H9 (cell line): Measurements from ENCODE around the gene N4BP3. TPM values are rescaled to one million over a fixed set of nuclear protein-coding genes. Genes with fewer than 3 reads are reported as not detected.

Experiments
- DNase-seq: peaks from one replicate; pipeline ENCODE4 v3.0.0-alpha.2; 2017
- H2AFZ ChIP-seq: one replicate; pipeline ENCODE4 v1.6.1; 2013; ENCODE audit warnings: mild to moderate bottlenecking, low read length, control low read depth, moderate library complexity
- H2AK5ac ChIP-seq: 2 replicates; pipeline ENCODE4 v1.6.1; 2013; ENCODE audit warnings: low read length, control low read depth, mixed read lengths; ENCODE audit not compliant: insufficient read length
- H2BK120ac ChIP-seq: one replicate; pipeline ENCODE4 v1.6.1; 2013; ENCODE audit warnings: low read depth, mild to moderate bottlenecking, low read length, control low read depth, inconsistent platforms; ENCODE audit not compliant: poor library complexity, severe bottlenecking
- H2BK12ac ChIP-seq: 2 replicates; pipeline ENCODE4 v1.6.1; 2013; ENCODE audit warnings: low read length, control low read depth, mixed read lengths, low read depth; ENCODE audit not compliant: insufficient read length
- H2BK15ac ChIP-seq: 2 replicates; pipeline ENCODE4 v1.6.1; 2013; ENCODE audit warnings: low read depth, low read length, control low read depth
- H2BK20ac ChIP-seq: one replicate; pipeline ENCODE4 v1.6.1; 2013; ENCODE audit warnings: low read depth, mild to moderate bottlenecking, low read length, control low read depth, inconsistent platforms; ENCODE audit not compliant: poor library complexity, severe bottlenecking
- H2BK5ac ChIP-seq: 2 replicates; pipeline ENCODE4 v1.6.1; 2013; ENCODE audit warnings: low read length, control low read depth, mixed read lengths; ENCODE audit not compliant: insufficient read length
- H3K14ac ChIP-seq: 2 replicates; pipeline ENCODE4 v1.6.1; 2013; ENCODE audit warnings: low read length, control low read depth; ENCODE audit not compliant: insufficient read depth
- H3K18ac ChIP-seq: 2 replicates; pipeline ENCODE4 v1.6.1; 2013; ENCODE audit warnings: low read depth, mild to moderate bottlenecking, mixed read lengths, low read length, control low read depth; ENCODE audit not compliant: insufficient read length
- H3K23ac ChIP-seq: 2 replicates; pipeline ENCODE4 v1.6.1; 2013; ENCODE audit warnings: low read length, control low read depth, mixed read lengths, low read depth; ENCODE audit not compliant: insufficient read length
- H3K23me2 ChIP-seq: 2 replicates; pipeline ENCODE4 v1.6.1; 2013; ENCODE audit warnings: low read depth, mild to moderate bottlenecking, mixed read lengths, low read length, control low read depth; ENCODE audit not compliant: insufficient read length, poor library complexity, severe bottlenecking
- H3K27ac ChIP-seq: 2 replicates; pipeline ENCODE4 v1.5.1; 2013; ENCODE audit warnings: low read length, control low read depth, mixed read lengths, low read depth; ENCODE audit not compliant: insufficient read length
- H3K27me3 ChIP-seq: 2 replicates; pipeline ENCODE4 v1.6.1; 2013; ENCODE audit warnings: low read length, control low read depth, inconsistent platforms; ENCODE audit not compliant: insufficient read depth
- H3K4ac ChIP-seq: 2 replicates; pipeline ENCODE4 v1.6.1; 2013; ENCODE audit warnings: low read depth, mild to moderate bottlenecking, control low read depth, inconsistent platforms, low read length, moderate library complexity
- H3K4me1 ChIP-seq: 2 replicates; pipeline ENCODE4 v1.6.1; 2013; ENCODE audit warnings: low read length, control low read depth, inconsistent platforms; ENCODE audit not compliant: insufficient read depth
- H3K4me2 ChIP-seq: 2 replicates; pipeline ENCODE4 v1.6.1; 2013; ENCODE audit warnings: low read length, control low read depth, mixed read lengths; ENCODE audit not compliant: insufficient read length, insufficient read depth
- H3K56ac ChIP-seq: 2 replicates; pipeline ENCODE4 v1.6.1; 2013; ENCODE audit warnings: low read depth, mild to moderate bottlenecking, mixed read lengths, low read length, control low read depth; ENCODE audit not compliant: insufficient read length
- H3K79me1 ChIP-seq: 2 replicates; pipeline ENCODE4 v1.6.1; 2013; ENCODE audit warnings: low read depth, mild to moderate bottlenecking, moderate library complexity, low read length, control low read depth, inconsistent platforms; ENCODE audit not compliant: insufficient read depth, poor library complexity, severe bottlenecking
- H3K79me2 ChIP-seq: 2 replicates; pipeline ENCODE4 v1.6.1; 2013; ENCODE audit warnings: low read length, control low read depth, inconsistent platforms; ENCODE audit not compliant: insufficient read depth
- H3K9ac ChIP-seq: 2 replicates; pipeline ENCODE4 v1.6.1; 2013; ENCODE audit warnings: low read length, control low read depth, mixed read lengths; ENCODE audit not compliant: insufficient read length; ENCODE audit errors: extremely low read depth
- H3K9me3 ChIP-seq: one replicate; pipeline ENCODE4 v1.6.1; 2013; ENCODE audit warnings: low read depth, low read length, inconsistent platforms; ENCODE audit not compliant: control insufficient read depth
- H3T11ph ChIP-seq: one replicate; pipeline ENCODE4 v1.6.1; 2013; ENCODE audit warnings: mild to moderate bottlenecking, low read length, control low read depth, inconsistent platforms
- H4K20me1 ChIP-seq: one replicate; pipeline ENCODE4 v1.6.1; 2013; ENCODE audit not compliant: control insufficient read depth, insufficient read length, insufficient read depth
- H4K5ac ChIP-seq: 2 replicates; pipeline ENCODE4 v1.6.1; 2013; ENCODE audit warnings: low read depth, mild to moderate bottlenecking, mixed read lengths, low read length, control low read depth; ENCODE audit not compliant: insufficient read length
- H4K8ac ChIP-seq: replicated peaks from 2 replicates; pipeline ENCODE4 v1.6.1; 2013; ENCODE audit warnings: low read length, control low read depth, mixed read lengths, low read depth; ENCODE audit not compliant: insufficient read length
- H4K91ac ChIP-seq: 2 replicates; pipeline ENCODE4 v1.6.1; 2013; ENCODE audit warnings: low read depth, mild to moderate bottlenecking, moderate library complexity, mixed read lengths, low read length, control low read depth; ENCODE audit not compliant: insufficient read length
- H3K27ac Mint-ChIP-seq, 3 experiments: 2 replicates in 2 of 3; 3 replicates in 1 of 3; pipeline ENCODE4 v1.8.0; 2020 to 2021; ENCODE audit warnings: mixed read lengths in 3 of 3, mild to moderate bottlenecking in 1 of 3, moderate library complexity in 1 of 3
- H3K27me3 Mint-ChIP-seq: 2 replicates; pipeline ENCODE4 v1.8.0; 2021; ENCODE audit warnings: low read depth, mild to moderate bottlenecking, moderate library complexity, mixed read lengths
- H3K36me3 Mint-ChIP-seq, 3 experiments: 2 replicates in 2 of 3; 3 replicates in 1 of 3; pipeline ENCODE4 v1.8.0; 2020 to 2021; ENCODE audit warnings: low read depth in 3 of 3, mixed read lengths in 3 of 3; ENCODE audit not compliant: insufficient read depth in 1 of 3
- H3K4me1 Mint-ChIP-seq, 2 experiments: 2 replicates each; pipeline ENCODE4 v1.8.0; 2020; ENCODE audit warnings: mixed read lengths in 2 of 2
- H3K4me3 Mint-ChIP-seq, 2 experiments: 2 replicates in 1 of 2; 3 replicates in 1 of 2; pipeline ENCODE4 v1.8.0; 2020 to 2021; ENCODE audit warnings: mild to moderate bottlenecking in 2 of 2, mixed read lengths in 2 of 2, moderate library complexity in 1 of 2
- H3K9me3 Mint-ChIP-seq, 2 experiments: 2 replicates in 1 of 2; 3 replicates in 1 of 2; pipeline ENCODE4 v1.8.0; 2020; ENCODE audit warnings: mild to moderate bottlenecking in 2 of 2, mixed read lengths in 2 of 2, moderate library complexity in 1 of 2
- total RNA-seq: library from RNA; stranded (reverse); gene quantifications from 2 replicates; pipeline ENCODE4 v1.2.1, GENCODE V29; 2021
- TF ChIP-seq, protein P1 (sequence below): fragments of 200-600 bp; sonication (generic); conservative IDR thresholded peaks from 3 replicates; pipeline ENCODE4 v1.8.0; 2021; ENCODE audit warnings: antibody characterized with exemption, mild to moderate bottlenecking

The N4BP3 gene
- total RNA-seq, 1 experiment from 2014 or later, result 32.1 TPM

DNA sequence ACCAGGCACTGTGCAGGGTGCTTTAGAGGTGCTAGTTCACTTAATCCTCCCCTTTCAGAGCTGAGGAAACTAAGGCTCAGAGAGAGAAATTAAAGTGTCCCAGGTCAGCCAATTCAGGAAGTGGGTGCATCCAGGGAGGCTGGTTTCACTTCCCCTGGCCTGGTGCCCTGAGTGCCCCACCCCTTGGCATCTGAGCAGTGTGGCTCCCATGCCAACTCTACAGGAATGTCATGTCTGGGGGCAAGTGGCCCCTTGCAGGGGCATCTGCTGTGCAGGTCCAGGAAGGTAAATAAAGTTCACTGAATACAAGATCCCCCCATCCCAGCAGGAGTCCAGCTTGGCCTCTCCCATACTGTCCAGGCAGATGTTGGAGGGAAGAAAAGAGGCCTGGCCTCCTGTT lies 4.4 kb upstream of the N4BP3 start:
- H3K27ac ChIP-seq, result no peak overlapping the region
- Mint-ChIP-seq H3K27me3 (peaks cover 11% of the 10 kb centered on the region), H3K9me3 (peaks cover 5 to 7% of the 10 kb centered on the region in 2 experiments; a peak in 4 of 5 replicates), H3K36me3 (peaks cover 0 to 4% (median 4%) of the 10 kb centered on the region in 3 experiments; a peak in 3 of 7 replicates), H3K27ac (no peak overlapping the region), H3K4me3 (no peak overlapping the region), H3K4me1 (peaks cover 10 to 13% of the 10 kb centered on the region in 2 experiments)
- H3K79me1 ChIP-seq, result no peaks in the 10 kb centered on the region
- no peak overlapping the region for H3T11ph ChIP-seq
- H3K4me2 ChIP-seq, result no peak overlapping the region
- H3K9ac ChIP-seq, result no peak overlapping the region
- no peak overlapping the region for H2BK20ac ChIP-seq
- no peak for DNase-seq
- no peak overlapping the region for H2BK5ac ChIP-seq
- TF ChIP-seq, protein P1, sequence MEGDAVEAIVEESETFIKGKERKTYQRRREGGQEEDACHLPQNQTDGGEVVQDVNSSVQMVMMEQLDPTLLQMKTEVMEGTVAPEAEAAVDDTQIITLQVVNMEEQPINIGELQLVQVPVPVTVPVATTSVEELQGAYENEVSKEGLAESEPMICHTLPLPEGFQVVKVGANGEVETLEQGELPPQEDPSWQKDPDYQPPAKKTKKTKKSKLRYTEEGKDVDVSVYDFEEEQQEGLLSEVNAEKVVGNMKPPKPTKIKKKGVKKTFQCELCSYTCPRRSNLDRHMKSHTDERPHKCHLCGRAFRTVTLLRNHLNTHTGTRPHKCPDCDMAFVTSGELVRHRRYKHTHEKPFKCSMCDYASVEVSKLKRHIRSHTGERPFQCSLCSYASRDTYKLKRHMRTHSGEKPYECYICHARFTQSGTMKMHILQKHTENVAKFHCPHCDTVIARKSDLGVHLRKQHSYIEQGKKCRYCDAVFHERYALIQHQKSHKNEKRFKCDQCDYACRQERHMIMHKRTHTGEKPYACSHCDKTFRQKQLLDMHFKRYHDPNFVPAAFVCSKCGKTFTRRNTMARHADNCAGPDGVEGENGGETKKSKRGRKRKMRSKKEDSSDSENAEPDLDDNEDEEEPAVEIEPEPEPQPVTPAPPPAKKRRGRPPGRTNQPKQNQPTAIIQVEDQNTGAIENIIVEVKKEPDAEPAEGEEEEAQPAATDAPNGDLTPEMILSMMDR, result no peak
- no peaks in the 10 kb centered on the region for H3K9me3 ChIP-seq
- no peak overlapping the region for H2BK15ac ChIP-seq
- H3K4me1 ChIP-seq, result peaks cover 3% of the 10 kb centered on the region; the same call in 1 of the 2 replicates
- no peak overlapping the region for H2BK12ac ChIP-seq
- no peak overlapping the region for H4K8ac ChIP-seq
- H2AFZ ChIP-seq, result no peak overlapping the region
- no peaks in the 10 kb centered on the region for H3K27me3 ChIP-seq
- H3K79me2 ChIP-seq, result no peaks in the 10 kb centered on the region; the same call in 1 of the 2 replicates
- no peak overlapping the region for H2BK120ac ChIP-seq
- H4K20me1 ChIP-seq, result no peaks in the 10 kb centered on the region
- H2AK5ac ChIP-seq, result no peak overlapping the region
- no peak overlapping the region for H3K23ac ChIP-seq
- H3K14ac ChIP-seq, result no peak overlapping the region
- H3K4ac ChIP-seq, result no peak overlapping the region
- no peaks in the 10 kb centered on the region for H3K23me2 ChIP-seq
- H4K91ac ChIP-seq, result no peak overlapping the region
- no peak overlapping the region for H3K18ac ChIP-seq
- H4K5ac ChIP-seq, result no peak overlapping the region
- no peak overlapping the region for H3K56ac ChIP-seq
